Right lobe of liver (tissue), 6 donors: ENCODE data around the gene PDCD4. TPM values are rescaled to one million over a fixed set of nuclear protein-coding genes. Genes with fewer than 3 reads are reported as not detected.
A peak's percentile ranks its signal among the peaks of the same experiment; 100 is the strongest.

ENCODE experiments used
- ATAC-seq, 4 donors: fragments of 200-7000 bp; cut with Tn5 transposase; one replicate each; pipeline ENCODE4 v1.9.1; 2020; ENCODE audit warnings: mild to moderate bottlenecking in 4 of 4, moderate library complexity in 4 of 4
- DNase-seq, 3 donors: peaks; one replicate each; pipeline ENCODE4 v3.0.0-alpha.2; 2020
- H3K27ac ChIP-seq, 3 donors: fragments of 200-600 bp; one replicate each; pipeline ENCODE4 v1.8.0; 2022
- H3K27me3 ChIP-seq, 2 donors: fragments of 200-600 bp; one replicate each; pipeline ENCODE4 v1.8.0; 2022
- H3K36me3 ChIP-seq, 4 donors: fragments of 200-600 bp; sonication (generic) in 1 of 4; one replicate each; pipeline versions ENCODE4 v1.5.1 to v1.8.0; 2017 to 2022; ENCODE audit warnings: control low read depth in 1 of 4
- H3K4me1 ChIP-seq, 4 donors: fragments of 200-600 bp; sonication (generic) in 1 of 4; one replicate each; pipeline versions ENCODE4 v1.5.1 to v1.8.0; 2017 to 2022; ENCODE audit warnings: control low read depth in 1 of 4
- H3K4me3 ChIP-seq, 3 donors: fragments of 200-600 bp; one replicate each; pipeline ENCODE4 v1.8.0; 2022
- H3K9me3 ChIP-seq, 4 donors: fragments of 200-600 bp; sonication (generic) in 1 of 4; one replicate each; pipeline versions ENCODE4 v1.5.1 to v1.8.0; 2017 to 2022; ENCODE audit warnings: control low read depth in 1 of 4
- POLR2A ChIP-seq: fragments of 450-650 bp; IDR thresholded peaks from one replicate; pipeline ENCODE4 v1.6.1; 2017; ENCODE audit warnings: antibody characterized with exemption, mild to moderate bottlenecking
- WGBS: methylation state at CpG from one replicate; pipeline ENCODE4 v1.1.6; 2018; ENCODE audit warnings: low coverage, low lambda C conversion rate; ENCODE audit not compliant: insufficient coverage; ENCODE audit errors: missing lambda C conversion rate; 5-methylcytosine and 5-hydroxymethylcytosine counted together
- intact Hi-C, 2 donors: fragments of 100-400 bp; cut with DNase I; formaldehyde crosslinking; loops; one replicate each; pipeline versions ENCODE4 v1.11.2 to v1.14.1; 2022
- total RNA-seq, 6 experiments: library from RNA; depleted of rRNA in 2 of 6; stranded (reverse); fragments of >200 nt in 2 of 6; fragmentation: NEBNext Ultra II Directional in 3 of 6; extraction: Animal tissue kit (Norgen Biotek cat#: 25700) in 3 of 6; gene quantifications; one replicate each; pipeline versions ENCODE4 v1.1.0 to v1.2.4, GENCODE V29; 2016 to 2023
- TF ChIP-seq, protein P1 (sequence below), 4 donors: fragments of 200-600 bp in 3 of 4; fragments of 450-650 bp in 1 of 4; IDR thresholded peaks; one replicate each; pipeline versions ENCODE4 v1.5.1 to v1.8.0; 2016 to 2022; ENCODE audit warnings: antibody characterized with exemption in 4 of 4, mild to moderate bottlenecking in 2 of 4
- donor health status: DM: no; HTN: yes; CAD: no.
- donor health status: DM: no; HTN: no; CAD: no.
- donor health status: DM: no; HTN: no; CAD: no.
- donor health status: DM: no; HTN: yes; CAD: no.
- donor health status: DM: no; HTN: yes; CAD: no.

The PDCD4 gene
- total RNA-seq, 6 experiments from 2014 or later = 10.8 to 105 (median 32.5) TPM

DNA sequence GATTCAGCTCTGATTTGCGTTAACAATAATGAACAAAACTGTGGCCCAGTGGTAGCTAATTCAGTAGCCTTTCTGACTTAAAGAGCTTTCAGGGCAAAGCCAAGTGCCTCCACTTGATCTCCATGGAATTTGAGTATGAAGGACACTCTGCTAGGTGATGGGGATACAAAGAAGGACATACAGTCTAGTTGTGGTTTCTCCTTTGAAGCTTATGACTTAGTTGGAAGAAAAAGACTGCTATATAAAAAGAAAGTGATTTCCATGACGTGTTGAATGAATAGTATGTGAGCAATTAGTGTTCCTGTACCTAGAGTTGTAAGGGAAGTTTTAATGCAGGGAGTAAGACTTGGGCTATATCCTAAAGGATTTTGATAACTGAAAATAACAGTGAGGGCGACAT is 8.3 kb downstream of the PDCD4 start:
- intact Hi-C loops = no loop called here
- H3K27me3 ChIP-seq = no peaks in the 10 kb centered on the region
- no peak overlapping the region for H3K27ac ChIP-seq
- 90% methylated on average over 3 of the region's 3 CpGs for WGBS
- DNase-seq = no peak
- H3K9me3 ChIP-seq = no peaks in the 10 kb centered on the region
- H3K4me1 ChIP-seq = peaks cover 0 to 10% (median 1%) of the 10 kb centered on the region in 4 donors
- no peak overlapping the region for H3K4me3 ChIP-seq
- no peak for ATAC-seq
- TF ChIP-seq, protein P1, sequence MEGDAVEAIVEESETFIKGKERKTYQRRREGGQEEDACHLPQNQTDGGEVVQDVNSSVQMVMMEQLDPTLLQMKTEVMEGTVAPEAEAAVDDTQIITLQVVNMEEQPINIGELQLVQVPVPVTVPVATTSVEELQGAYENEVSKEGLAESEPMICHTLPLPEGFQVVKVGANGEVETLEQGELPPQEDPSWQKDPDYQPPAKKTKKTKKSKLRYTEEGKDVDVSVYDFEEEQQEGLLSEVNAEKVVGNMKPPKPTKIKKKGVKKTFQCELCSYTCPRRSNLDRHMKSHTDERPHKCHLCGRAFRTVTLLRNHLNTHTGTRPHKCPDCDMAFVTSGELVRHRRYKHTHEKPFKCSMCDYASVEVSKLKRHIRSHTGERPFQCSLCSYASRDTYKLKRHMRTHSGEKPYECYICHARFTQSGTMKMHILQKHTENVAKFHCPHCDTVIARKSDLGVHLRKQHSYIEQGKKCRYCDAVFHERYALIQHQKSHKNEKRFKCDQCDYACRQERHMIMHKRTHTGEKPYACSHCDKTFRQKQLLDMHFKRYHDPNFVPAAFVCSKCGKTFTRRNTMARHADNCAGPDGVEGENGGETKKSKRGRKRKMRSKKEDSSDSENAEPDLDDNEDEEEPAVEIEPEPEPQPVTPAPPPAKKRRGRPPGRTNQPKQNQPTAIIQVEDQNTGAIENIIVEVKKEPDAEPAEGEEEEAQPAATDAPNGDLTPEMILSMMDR (IDR thresholded peaks at IDR 0.05) = no peak
- TF ChIP-seq POLR2A = no peak
- H3K36me3 ChIP-seq = peaks cover 0 to 28% (median 8%) of the 10 kb centered on the region in 4 donors

DNA sequence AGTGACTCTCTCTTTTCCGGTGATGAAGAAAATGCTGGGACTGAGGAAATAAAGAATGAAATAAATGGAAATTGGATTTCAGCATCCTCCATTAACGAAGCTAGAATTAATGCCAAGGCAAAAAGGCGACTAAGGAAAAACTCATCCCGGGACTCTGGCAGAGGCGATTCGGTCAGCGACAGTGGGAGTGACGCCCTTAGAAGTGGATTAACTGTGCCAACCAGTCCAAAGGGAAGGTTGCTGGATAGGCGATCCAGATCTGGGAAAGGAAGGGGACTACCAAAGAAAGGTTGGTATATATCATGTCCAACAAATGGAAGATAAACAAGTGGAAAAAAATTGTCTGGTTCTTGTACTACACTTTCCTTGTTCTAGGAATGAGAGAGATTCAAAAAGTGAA is 9.5 kb downstream of the PDCD4 start:
- Histone ChIP-seq H3K27me3 (no peaks in the 10 kb centered on the region), H3K36me3 (peaks cover 0 to 34% (median 11%) of the 10 kb centered on the region in 4 donors), H3K4me3 (no peak overlapping the region), H3K27ac (no peak overlapping the region), H3K4me1 (peaks cover 0 to 18% (median 0%) of the 10 kb centered on the region in 4 donors), H3K9me3 (no peaks in the 10 kb centered on the region)
- no peak for DNase-seq
- intact Hi-C loops = no loop called here
- TF ChIP-seq POLR2A = no peak
- TF ChIP-seq, protein P1 (IDR thresholded peaks at IDR 0.05) = no peak
- ATAC-seq = peak in 2 of 4 donors; percentile 48 to 54
- 72% methylated on average over 9 of the region's 9 CpGs for WGBS

DNA sequence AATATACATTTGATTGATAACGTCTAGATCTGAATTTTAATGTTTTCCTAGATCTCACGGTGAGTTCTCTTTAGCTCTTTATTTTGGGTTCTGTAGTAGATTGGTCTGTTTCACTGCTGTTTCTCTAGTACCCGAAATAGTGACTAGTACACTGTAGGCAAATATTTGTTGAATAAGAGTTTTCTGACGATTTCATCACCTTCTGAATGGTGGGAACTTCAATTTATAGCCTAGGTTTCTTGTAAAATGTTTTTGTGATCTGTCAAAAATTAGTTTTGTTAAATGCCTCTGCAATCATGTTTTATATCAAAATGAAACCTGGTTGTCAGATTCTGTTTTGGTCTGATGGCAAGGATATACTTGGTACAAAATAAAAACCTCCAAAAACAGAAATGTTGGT is 10.2 kb downstream of the PDCD4 start:
- H3K27ac ChIP-seq = no peak overlapping the region

DNA sequence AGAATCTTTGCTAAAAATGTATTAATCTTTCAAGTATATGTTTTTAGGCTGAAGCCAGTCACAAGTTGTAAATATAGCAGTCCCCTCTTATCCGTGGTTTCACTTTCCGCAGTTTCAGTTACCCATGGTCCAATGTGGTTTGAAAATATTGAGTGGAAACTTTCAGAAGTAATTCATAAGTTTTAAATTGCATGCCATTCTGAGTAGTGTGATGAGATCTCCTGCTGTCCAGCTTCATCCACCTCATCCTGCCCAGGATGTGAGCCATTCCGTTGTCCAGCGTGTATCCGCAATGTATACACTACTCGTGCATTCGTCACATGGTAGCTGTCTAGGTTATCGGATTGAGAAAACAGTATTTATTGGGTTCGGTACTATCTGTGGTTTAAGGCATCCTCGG is 12.2 kb downstream of the PDCD4 start:
- peaks cover 0 to 18% (median 0%) of the 10 kb centered on the region in 4 donors for H3K4me1 ChIP-seq
- no peak for ATAC-seq
- intact Hi-C loops = no loop called here
- DNase-seq = no peak
- 76% methylated on average over 10 of the region's 10 CpGs for WGBS
- H3K36me3 ChIP-seq = peaks cover 0 to 53% (median 6%) of the 10 kb centered on the region in 4 donors
- H3K27ac ChIP-seq = no peak overlapping the region
- H3K9me3 ChIP-seq = no peaks in the 10 kb centered on the region
- no peak overlapping the region for H3K4me3 ChIP-seq
- H3K27me3 ChIP-seq = no peaks in the 10 kb centered on the region
- TF ChIP-seq POLR2A = no peak
- TF ChIP-seq, protein P1 (IDR thresholded peaks at IDR 0.05) = no peak

More for the DNA sequence above, 10.2 kb downstream of the PDCD4 start:
- Histone ChIP-seq H3K4me3 (no peak overlapping the region), H3K9me3 (no peaks in the 10 kb centered on the region), H3K36me3 (peaks cover 0 to 34% (median 11%) of the 10 kb centered on the region in 4 donors), H3K4me1 (peaks cover 0 to 18% (median 0%) of the 10 kb centered on the region in 4 donors), H3K27me3 (no peaks in the 10 kb centered on the region)
- ATAC-seq (peak in 2 of 4 donors; percentile 48 to 59), DNase-seq (no peak)
- intact Hi-C loops = no loop called here
- TF ChIP-seq, protein P1 (IDR thresholded peaks at IDR 0.05) = no peak
- no peak for TF ChIP-seq POLR2A
- 34% methylated on average over 4 of the region's 4 CpGs for WGBS
